Measurements from ENCODE around the gene MACF1.

DNA sequence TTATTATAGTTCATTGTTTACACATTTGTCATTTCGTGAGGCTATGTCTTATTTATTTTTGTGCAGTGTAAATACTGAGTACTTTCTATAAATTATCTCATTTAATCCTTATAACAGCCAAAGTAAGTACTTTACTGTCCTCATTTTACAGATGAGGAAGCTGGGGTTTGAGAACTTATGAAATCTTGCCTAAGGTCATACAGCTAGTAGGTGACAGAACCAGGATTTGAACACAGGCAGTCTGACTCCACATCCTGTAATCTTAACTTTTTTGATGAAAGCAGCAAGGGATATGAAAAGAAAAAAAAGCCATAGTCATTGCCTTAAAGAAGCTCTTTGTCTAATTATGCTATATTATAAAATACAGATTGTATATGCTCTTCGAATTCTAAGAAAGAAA, 179.8 kb downstream of the MACF1 start:
- TF ChIP-seq, protein P1, sequence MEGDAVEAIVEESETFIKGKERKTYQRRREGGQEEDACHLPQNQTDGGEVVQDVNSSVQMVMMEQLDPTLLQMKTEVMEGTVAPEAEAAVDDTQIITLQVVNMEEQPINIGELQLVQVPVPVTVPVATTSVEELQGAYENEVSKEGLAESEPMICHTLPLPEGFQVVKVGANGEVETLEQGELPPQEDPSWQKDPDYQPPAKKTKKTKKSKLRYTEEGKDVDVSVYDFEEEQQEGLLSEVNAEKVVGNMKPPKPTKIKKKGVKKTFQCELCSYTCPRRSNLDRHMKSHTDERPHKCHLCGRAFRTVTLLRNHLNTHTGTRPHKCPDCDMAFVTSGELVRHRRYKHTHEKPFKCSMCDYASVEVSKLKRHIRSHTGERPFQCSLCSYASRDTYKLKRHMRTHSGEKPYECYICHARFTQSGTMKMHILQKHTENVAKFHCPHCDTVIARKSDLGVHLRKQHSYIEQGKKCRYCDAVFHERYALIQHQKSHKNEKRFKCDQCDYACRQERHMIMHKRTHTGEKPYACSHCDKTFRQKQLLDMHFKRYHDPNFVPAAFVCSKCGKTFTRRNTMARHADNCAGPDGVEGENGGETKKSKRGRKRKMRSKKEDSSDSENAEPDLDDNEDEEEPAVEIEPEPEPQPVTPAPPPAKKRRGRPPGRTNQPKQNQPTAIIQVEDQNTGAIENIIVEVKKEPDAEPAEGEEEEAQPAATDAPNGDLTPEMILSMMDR (conservative IDR thresholded peaks at IDR 0.05; ENCODE audit: low read depth, low read length) = no peak
- no peak for TF ChIP-seq EZH2 (IDR thresholded peaks at IDR 0.05; ENCODE audit: borderline replicate concordance, low read depth, low read length, poor library complexity, severe bottlenecking)

All from A673 (cell line).